AG09309 (cell line): ENCODE measurements around the gene NPTXR.

Experiments
- DNase-seq: peaks from one replicate; pipeline ENCODE4 v3.0.0-alpha.2; 2010; ENCODE audit warnings: low read depth
- H3K4me3 ChIP-seq: 2 replicates; pipeline ENCODE4 v1.5.1; 2011; ENCODE audit warnings: mild to moderate bottlenecking, low read depth, low read length, moderate library complexity; ENCODE audit not compliant: control insufficient read depth
- TF ChIP-seq, protein P1 (sequence below): IDR thresholded peaks from 2 replicates; pipeline ENCODE4 v1.5.1; 2011; ENCODE audit warnings: mild to moderate bottlenecking, low read depth, low read length, inconsistent platforms; ENCODE audit not compliant: insufficient read depth, control insufficient read depth; ENCODE audit errors: missing control alignments

The NPTXR gene

DNA sequence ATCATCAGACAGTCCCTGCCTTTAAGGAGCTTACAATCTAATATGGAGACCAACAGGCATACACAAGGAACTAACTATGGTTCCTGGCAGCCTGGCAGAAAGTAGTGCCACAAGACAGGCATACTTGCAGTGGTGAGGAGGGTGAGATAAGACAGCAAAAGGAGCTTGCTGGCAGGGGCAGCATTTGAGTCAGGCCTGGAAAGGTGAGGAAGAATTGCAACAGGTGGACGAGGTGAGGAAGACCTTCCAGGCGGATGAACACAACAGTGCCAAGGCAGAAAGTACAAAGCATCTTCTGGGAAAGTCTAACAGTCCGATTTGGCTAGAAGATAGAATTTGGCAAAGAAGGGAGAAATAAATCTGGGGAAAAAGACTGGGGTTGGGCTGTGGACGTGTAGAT lies 54.2 kb downstream of the NPTXR start:
- H3K4me3 ChIP-seq: no peak overlapping the region
- TF ChIP-seq, protein P1, sequence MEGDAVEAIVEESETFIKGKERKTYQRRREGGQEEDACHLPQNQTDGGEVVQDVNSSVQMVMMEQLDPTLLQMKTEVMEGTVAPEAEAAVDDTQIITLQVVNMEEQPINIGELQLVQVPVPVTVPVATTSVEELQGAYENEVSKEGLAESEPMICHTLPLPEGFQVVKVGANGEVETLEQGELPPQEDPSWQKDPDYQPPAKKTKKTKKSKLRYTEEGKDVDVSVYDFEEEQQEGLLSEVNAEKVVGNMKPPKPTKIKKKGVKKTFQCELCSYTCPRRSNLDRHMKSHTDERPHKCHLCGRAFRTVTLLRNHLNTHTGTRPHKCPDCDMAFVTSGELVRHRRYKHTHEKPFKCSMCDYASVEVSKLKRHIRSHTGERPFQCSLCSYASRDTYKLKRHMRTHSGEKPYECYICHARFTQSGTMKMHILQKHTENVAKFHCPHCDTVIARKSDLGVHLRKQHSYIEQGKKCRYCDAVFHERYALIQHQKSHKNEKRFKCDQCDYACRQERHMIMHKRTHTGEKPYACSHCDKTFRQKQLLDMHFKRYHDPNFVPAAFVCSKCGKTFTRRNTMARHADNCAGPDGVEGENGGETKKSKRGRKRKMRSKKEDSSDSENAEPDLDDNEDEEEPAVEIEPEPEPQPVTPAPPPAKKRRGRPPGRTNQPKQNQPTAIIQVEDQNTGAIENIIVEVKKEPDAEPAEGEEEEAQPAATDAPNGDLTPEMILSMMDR: no peak
- no peak for DNase-seq

DNA sequence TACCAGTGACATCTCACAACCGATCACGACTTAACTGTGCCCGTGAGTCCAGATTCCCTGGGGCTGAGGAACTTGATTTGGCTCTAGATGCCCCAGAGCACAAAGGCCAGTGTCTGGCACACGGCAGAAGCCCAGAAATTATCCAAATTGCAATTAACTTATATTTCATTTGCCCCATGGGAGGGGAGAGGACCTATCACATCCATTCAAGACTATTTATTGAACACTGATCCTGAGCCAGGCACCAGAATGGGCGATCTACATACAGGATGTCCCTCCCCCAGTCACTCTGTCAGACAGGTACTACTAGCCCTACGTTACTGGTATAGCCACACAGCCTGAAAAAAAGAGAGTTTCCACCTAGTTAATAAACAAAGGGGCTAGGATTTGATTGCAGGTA lies 55.0 kb downstream of the NPTXR start:
- TF ChIP-seq, protein P1: no peak
- no peak for DNase-seq
- H3K4me3 ChIP-seq: no peak overlapping the region

DNA sequence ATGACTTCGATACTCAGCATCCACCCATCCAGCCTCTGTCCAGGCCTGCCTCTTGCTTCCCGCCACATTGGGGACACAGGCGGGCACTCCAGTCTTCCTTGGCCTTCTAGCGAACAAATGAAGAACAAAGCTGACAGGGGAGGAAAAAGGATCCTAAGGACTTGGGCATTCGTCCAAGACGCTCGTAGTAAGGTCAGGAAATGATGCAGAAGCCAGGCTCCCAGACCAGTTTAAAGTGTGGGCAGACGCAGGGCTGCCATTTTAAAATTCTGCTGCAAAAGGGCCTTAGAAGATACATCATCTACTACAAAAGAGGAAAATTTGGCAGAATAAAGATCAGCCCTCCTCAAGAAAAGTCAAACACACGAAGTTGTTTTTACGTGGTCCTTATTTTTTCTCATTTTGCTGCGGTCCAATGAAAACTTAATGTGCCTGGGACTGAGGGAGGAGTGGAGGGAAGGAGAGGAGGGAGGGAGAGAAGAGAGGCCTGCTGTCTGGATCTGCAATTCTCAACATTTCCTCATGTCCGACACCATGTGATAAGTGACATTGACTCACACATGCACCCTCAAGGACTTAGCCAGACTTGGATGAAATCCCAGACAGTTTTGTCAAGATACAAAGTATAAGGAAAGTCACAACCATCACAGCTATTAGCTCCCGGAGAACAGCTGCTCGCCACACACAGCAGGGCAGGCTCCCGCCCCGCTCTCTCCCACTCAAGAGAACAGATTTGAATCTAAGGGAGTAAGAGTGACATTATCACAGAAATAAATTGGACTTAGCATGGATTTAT lies 55.6 kb downstream of the NPTXR start:
- TF ChIP-seq, protein P1: no peak
- peak; percentile 80 for DNase-seq
- H3K4me3 ChIP-seq: no peak overlapping the region

DNA sequence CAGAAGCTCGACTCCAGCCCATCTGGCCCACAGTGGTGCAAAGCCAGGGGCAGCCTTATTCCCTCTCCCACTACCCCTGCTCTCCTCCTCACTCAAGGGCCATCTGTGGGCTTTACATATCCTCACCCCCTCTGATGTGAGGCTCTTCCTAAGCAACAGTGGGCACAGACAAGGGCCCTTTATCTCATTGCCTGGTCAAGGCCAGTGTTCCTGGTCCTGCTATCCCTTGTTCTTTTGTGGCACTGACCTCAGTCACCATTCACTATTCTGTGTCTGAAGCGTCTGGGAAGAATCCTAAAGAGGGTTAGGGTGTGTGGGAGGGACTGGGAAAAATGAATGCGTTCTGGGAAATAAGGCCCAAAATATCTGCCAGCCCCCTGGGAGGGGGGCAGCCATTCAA lies 57.2 kb downstream of the NPTXR start:
- no peak for DNase-seq
- no peak overlapping the region for H3K4me3 ChIP-seq
- TF ChIP-seq, protein P1: no peak

DNA sequence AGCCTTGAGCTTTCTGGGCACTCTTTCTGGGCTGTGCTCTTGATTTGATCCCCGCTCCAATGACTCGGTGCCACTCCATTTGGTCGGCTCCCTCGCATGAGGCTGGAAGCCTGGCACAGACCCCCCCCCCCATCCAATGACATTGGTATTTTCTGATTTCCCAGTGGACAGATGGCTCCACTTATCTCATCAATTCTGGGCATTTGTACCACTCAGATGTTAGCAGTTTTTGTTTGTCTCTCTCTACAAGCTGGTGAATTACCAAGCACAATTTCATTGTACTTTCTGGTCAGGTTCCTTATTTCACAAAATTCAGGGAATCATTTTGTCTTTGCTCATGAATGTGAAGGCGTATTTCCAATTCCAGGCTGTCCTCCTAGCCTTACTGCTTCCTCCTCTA lies 59.0 kb downstream of the NPTXR start:
- TF ChIP-seq, protein P1: no peak
- DNase-seq: no peak
- H3K4me3 ChIP-seq: no peak overlapping the region

DNA sequence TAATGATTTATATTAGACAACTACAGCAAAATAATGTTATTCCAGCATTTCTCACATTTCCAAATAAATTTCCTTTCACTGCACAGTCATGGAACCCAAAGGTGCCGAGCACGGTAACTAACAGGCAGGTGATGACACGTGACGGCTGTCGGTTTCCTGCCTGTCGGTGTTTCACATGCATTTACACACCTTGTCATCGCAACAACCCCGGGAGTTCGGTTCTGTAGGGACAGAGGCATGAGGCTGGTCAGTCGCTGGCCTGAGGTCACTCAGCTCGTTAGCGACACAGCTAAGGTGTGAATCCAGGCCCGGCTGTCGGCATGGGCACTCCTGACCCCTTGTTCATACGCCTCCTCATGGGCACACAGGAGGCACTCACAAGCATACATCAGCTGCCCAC lies 59.8 kb downstream of the NPTXR start:
- TF ChIP-seq, protein P1: no peak
- no peak for DNase-seq
- no peak overlapping the region for H3K4me3 ChIP-seq
